NCI-H2171 treated with DMSO at 0.1 percent for 48 hours (cell line): ENCODE data around the gene ITGB5.
A peak's percentile ranks its signal among the peaks of the same experiment; 100 is the strongest.

Experiments used
- DNase-seq: peaks from one replicate; lab custom pipeline; 2025; lab: John Stamatoyannopoulos, UW

ITGB5 gene

DNA sequence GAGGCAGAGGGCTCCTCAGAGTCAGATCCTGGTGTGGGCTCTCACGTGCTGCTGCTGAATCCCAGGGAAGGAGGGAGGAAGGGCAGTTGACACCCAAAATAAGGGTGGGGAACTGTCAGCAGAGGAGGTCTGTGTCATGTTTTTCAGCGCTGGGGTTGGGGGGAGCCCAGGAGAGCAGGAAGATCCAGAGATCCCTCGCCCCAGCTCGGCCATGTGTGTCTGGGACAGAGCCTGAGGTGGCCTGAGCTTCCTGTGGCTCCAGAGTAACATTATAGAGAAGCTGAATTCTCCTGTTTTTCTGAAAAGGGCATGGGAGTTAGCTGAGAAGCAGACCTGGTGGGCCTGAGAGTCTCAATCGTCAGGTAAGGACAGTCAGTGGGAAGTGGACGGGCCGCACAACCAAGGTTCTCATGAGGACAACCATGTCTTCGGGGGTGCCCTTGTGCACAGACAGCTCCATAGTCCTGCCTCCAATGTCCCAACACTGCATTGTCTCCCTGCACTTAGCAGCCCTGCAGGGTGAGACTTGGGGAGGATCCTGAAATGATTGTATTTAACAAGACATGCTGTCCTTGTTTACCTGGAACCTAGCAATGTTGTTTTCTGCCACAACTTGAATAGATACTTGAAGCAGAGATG, 138.5 kb downstream of the ITGB5 start:
- no peak for DNase-seq

DNA sequence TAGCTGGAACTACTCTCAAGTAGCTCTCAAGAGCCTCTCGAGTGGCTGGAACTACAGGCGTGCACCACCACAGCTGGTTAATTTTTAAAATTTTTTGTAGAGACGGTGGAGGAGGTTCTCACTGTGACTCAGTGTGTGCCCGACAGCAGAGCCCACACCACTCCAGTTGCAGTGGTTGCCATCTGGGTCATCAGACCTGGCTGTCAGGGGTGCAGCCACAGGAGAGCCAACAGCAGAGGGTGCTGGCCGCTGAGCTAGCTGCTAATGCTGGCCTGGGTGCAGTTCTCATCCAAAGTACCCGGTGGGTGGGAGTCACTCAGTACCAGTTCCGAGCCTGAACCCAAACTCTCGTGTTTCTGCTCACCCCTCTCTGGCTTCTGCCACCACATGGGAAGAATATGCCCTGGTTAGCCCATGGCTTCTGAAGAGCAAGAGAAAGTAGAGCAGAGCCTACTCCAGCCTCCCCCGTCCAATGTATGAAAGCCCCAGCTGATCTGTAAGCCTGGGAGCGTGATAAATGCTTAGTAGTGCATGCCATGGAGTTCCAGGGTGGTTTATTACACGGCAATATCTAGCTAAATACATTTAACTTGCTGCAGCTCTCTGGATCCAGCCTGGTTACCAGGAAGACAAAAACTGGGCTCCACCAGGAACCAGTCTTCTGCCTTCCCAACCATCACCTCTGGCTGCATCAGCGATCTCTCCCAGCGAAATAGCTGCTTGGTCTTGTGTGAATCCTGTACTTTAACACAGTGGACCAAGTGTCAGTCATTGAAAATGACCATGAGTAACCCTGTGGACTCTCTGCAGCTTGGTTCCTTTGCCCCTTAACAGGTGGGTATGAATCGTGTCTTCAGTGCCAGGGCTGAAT, 139.8 kb downstream of the ITGB5 start:
- DNase-seq, result no peak

DNA sequence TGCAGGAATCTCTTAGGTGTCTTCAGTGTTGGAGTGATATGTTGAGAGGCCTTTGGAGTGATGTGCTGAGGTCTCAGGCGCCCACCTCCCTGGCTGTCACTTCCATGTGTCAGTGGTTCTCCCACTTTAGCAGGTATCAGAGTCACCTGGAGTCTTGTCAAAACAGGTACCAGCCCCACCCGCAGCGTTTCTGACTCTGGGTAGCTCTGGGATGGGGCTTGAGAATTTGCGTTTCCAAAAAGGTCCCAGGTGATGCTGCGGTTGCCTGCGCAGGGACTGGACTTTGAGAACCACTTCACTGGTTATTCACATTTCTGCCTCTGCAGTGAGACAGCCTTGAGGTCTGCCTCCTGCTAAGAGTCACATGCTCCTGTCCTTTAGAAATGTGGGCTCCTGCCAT, 141.4 kb downstream of the ITGB5 start:
- no peak for DNase-seq

DNA sequence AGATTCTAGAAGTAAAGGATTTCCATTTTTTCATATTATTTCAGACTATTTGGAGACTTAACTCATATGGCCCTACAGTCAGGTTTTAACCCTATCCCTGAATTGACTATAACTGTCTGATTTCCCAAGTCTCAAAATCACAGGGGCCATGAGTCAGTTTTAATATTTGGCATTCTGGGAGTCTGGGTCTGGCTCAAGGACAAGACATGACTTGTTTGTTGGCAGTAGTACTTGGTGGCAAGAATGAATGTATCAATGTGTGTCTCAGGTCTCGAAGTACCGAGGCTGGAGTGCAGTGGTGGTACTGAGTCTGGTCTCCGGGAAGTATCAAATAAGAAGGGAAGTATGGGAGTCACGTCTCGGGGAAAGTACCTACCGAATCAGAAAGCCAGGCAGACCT, 146.1 kb downstream of the ITGB5 start:
- no peak for DNase-seq

DNA sequence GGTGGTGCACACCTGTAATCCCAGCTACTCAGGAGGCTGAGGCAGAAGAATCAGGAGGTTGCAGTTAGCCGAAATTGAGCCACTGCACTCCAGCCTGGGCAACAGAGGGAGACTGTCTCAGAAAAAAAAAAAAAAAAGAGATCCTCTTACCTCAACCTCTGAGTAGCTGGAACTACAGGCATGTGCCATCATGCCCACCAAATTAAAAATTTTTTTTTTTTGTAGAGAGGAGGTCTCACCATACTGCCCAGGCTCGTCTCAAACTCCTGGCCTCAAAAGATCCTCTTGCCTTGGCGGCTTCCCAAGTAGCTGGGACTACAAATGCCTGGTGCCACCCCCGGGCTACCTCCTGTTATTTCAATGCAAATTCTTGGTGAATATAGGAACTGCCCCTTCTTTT, 155.4 kb downstream of the ITGB5 start:
- peak; percentile 75 for DNase-seq

DNA sequence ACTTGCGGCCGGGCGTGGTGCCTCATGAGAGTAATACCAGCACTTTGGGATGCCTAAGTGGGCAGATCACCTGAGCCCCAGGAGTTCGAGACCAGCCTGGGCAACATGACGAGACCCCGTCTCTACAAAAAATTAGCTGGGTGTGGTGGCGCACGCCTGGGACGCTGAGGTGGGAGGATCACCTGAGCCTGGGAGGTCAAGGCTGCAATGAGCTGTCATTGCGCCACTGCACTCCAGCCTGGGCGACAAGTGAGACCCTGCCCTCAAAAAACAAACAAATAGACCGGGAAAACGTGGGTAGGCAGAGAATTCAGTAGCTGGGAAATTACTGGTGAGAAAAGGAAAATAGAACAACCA, 156.2 kb downstream of the ITGB5 start:
- no peak for DNase-seq

DNA sequence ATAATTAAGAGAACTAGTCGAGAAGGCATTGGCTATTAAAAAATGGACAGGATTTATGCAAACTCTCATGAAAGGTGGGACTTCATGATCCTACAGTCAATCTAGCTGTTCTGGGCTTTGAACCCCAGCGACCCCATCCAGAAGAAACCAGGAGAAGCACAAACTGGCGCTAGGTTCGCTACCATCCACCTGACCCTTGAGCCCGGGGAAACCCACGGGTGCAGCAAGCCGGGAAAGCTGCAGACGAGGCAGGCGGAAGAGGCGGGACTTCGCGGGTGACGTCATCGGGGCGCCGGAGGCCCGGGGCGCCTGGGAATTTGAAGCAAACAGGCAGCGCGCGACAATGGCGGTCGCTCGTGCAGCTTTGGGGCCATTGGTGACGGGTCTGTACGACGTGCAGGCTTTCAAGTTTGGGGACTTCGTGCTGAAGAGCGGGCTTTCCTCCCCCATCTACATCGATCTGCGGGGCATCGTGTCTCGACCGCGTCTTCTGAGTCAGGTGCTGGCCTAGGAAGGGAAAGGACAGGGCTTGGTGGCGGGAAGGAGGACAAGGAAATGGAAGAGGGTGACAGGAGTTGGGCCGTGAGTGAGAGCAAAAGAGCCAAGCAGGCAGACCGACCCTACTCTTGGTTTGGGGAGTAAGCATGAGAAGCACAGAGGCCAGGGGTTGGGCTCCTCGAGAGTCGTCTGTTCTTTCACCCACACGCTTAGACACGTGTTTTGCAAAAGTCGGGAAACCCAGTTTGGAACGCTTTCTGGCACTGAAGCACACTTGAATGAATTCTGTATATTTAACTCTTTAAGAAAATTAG, 156.8 kb downstream of the ITGB5 start, which contains the start of gene UMPS:
Gene UMPS, plus strand, starts transcription at position 324 of the 812 bp plus-strand sequence. Its CDS starts 20 bp downstream, at position 344.
- DNase-seq, result peak; percentile 91

DNA sequence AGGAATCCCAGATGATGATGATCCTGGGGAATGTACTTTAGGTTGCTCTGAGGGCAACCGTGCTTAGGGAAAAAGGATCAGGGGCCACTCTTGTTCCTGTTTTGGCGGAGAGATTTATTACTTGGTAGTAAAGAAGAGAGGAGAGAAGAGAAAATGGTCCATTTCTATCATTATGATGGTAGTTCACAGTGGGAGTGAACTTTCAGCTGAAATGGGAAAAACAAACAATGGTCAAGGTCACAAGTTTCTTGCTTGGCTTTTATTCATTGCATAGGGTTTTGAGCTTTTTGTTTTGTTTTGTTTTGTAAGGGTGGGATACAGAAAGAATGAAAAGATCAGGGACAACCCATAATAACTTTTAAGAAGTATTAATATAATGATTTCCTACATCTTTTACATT, 164.6 kb downstream of the ITGB5 start:
- DNase-seq, result no peak

DNA sequence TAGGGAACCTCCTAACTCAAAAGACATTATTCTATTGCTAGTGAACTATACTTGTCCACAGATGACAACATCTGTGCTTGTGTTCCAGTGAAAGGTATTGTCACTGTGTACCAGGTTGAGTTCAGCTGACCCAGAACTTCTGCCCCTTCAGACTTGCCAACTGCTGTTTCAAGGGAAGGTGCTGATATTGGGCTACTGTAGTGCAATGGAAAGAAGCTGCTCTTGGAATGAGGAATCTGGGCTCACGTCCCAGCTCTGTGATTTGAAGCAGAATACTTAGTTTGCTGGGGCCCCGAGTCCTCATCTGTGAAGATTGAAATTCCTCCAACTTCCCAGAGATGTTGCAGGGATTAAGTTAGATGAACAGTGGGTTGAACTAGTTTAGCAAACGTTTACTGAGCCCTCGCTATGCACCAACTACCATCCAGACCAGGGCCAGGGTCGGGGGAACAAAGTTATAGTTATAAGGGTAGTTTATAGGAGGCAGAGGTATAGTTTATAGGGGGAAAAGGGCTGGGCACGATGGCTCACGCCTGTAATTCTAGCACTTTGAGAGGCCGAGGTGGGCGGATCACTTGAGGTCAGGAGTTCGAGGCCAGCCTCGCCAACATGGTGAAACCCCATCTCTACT, 172.8 kb downstream of the ITGB5 start:
- DNase-seq, result no peak
